Measurements from ENCODE around the gene VAPB. TPM values are rescaled to one million over a fixed set of nuclear protein-coding genes. Genes with fewer than 3 reads are reported as not detected.
"Not testable (repeated sequence)": the region's sequence is repeated elsewhere in the genome, so short reads cannot be mapped to it uniquely, and the experiment has no call there.

VAPB gene
- total RNA-seq, 1 donor, result 15.1 TPM

DNA sequence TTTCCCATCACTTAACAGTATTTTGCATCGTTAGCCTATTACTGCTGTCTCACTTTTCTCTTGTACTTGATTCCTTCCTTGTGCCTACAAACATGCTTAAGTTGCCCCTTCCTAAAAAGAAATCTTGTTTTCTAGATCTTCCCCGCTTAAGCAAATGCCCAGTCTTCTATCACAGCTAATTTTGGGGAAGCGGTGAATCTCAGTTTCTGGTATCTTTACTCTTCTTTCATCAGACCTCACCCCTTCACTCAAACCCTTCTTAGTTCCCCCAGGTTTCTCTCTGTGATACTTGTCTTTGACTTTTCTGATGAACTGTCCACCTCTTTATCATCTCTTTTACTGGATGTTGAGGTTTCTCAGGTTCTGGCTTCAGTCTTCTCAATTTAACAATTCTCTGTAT lies 14.2 kb downstream of the VAPB start:
- DNase-seq (ENCODE audit: low read depth), result no peak
- TF ChIP-seq, protein P1, sequence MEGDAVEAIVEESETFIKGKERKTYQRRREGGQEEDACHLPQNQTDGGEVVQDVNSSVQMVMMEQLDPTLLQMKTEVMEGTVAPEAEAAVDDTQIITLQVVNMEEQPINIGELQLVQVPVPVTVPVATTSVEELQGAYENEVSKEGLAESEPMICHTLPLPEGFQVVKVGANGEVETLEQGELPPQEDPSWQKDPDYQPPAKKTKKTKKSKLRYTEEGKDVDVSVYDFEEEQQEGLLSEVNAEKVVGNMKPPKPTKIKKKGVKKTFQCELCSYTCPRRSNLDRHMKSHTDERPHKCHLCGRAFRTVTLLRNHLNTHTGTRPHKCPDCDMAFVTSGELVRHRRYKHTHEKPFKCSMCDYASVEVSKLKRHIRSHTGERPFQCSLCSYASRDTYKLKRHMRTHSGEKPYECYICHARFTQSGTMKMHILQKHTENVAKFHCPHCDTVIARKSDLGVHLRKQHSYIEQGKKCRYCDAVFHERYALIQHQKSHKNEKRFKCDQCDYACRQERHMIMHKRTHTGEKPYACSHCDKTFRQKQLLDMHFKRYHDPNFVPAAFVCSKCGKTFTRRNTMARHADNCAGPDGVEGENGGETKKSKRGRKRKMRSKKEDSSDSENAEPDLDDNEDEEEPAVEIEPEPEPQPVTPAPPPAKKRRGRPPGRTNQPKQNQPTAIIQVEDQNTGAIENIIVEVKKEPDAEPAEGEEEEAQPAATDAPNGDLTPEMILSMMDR (IDR thresholded peaks at IDR 0.05; ENCODE audit: insufficient read depth, low read depth, low read length), result no peak
- no peak overlapping the region for H3K4me3 ChIP-seq (ENCODE audit: low read depth, low read length)

DNA sequence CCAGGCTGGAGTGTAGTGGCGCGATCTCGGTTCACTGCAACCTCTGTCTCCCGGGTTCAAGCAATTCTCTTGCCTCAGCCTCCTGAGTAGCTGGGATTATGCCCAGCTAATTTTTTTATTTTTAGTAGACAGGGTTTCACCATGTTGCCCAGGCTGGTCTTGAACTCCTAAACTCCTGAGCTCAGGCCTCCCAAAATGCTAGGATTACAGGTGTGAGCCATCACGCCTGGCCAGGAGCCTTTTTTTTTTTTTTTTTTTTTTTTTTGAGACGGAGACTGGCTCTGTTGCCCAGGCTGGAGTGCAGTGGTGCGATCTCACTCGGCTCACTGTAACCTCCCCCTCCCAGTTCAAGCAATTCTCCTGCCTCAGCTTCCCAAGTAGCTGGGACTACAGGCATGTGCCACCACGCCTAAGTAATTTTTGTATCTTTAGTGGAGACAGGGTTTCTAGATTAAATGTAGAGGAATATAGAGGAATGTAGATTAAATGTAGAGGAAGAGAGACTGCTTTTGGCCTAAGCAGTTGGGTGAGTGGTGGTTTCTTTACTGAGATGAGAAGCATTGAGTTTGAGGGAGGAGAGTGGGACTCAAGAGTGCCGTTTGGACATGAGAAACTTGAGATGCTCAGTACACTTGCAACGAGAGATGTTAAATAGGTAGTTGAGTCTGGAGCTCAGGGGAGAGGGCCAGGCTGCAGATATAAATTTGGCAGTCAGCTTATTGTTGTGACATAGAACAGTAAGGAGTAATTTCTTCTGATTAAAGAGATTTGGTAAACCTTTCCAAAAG lies 16.7 kb downstream of the VAPB start:
- no peak for DNase-seq (ENCODE audit: low read depth)
- H3K4me3 ChIP-seq (ENCODE audit: low read depth, low read length), result no peak overlapping the region
- TF ChIP-seq, protein P1 (IDR thresholded peaks at IDR 0.05; ENCODE audit: insufficient read depth, low read depth, low read length), result no peak

DNA sequence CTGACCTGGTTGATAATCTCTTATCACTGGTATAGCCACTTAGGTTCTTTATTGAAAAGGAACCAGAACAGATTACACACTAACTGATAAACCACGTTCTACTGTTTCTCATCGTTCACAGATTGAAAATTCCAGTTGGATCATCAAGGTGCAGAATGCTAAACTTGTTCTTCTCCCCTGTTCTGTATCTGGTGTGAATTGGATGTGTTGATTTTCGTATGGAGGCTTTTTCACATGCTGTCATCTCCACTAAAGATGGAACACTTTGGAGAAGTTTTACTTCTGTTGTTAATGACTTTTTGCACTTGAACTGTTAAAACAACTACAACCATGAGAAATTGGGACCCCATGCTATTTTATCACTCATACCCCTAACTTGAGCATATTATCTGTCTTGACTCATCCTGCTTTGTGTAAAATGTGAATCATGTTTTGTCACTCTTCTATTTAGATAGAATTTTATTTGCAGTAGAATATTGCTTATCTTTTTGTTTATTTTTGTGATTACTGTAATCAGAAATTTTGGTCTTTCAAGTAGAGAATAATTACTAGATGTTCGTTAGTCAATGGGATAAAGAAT lies 17.5 kb downstream of the VAPB start:
- TF ChIP-seq, protein P1 (IDR thresholded peaks at IDR 0.05; ENCODE audit: insufficient read depth, low read depth, low read length), result no peak
- no peak for DNase-seq (ENCODE audit: low read depth)

DNA sequence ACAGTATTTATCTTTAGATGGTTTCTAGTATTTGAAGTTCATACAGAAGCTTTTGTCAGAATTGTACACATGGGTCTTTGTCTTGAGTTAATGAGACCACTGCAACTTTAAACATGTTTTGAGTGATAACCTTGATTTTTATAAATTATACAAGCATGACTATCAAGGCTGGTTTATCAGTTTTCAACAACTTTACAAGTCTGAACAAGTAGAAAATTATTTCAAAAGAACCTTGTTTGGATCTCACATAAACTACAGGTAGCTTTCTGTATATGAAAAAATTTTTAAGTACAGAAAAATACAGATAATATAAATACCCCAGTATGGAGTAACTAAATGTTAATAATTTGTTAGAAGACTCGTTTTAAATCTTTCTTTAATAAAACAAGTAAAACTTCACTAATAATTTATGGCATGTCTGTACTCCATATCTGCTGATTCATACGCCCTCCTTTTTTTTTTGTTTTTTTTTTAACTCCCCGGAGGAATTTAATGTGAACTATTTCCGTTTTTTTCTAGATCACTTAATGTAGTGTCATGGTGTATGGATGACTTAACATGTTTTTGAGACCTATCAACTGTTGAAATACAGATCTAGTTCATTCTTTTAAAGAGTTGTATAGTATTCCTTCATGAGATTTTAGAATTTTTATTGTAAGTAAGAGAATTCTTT lies 18.3 kb downstream of the VAPB start:
- TF ChIP-seq, protein P1 (IDR thresholded peaks at IDR 0.05; ENCODE audit: insufficient read depth, low read depth, low read length), result no peak
- H3K4me3 ChIP-seq (ENCODE audit: low read depth, low read length), result no peak overlapping the region
- DNase-seq (ENCODE audit: low read depth), result peak; percentile 36

More for the DNA sequence above, 17.5 kb downstream of the VAPB start:
- H3K4me3 ChIP-seq (ENCODE audit: low read depth, low read length), result no peak overlapping the region

DNA sequence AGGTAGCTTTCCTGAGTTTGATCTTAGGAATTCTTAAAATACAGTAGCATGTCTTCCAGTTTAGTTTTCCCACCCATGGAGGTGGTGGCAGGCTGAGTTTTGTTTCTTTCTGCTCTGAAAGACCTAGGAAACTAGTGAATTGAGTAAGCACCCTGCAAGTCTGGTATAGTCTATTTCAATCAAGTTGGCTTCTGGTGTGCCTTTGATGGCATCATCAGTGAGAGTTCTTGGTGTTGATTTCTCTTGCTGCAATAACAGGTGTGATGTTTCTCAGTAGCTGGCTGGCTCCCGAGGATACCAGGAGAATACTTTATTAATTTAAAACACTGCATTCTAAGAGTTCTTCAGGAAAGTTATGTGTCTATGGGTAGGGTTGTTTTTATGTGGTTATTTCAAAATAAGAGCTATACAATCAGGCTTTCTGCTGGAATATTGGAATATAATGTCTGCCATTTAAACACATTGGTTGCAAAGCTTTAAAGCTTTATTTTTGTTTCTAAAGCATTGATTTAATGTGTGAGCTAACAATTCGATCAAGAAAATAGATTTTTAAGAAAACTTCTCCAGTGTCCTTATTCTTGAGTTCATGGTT lies 19.0 kb downstream of the VAPB start:
- no peak overlapping the region for H3K4me3 ChIP-seq (ENCODE audit: low read depth, low read length)
- peak; percentile 26 for DNase-seq (ENCODE audit: low read depth)
- TF ChIP-seq, protein P1 (IDR thresholded peaks at IDR 0.05; ENCODE audit: insufficient read depth, low read depth, low read length), result no peak

DNA sequence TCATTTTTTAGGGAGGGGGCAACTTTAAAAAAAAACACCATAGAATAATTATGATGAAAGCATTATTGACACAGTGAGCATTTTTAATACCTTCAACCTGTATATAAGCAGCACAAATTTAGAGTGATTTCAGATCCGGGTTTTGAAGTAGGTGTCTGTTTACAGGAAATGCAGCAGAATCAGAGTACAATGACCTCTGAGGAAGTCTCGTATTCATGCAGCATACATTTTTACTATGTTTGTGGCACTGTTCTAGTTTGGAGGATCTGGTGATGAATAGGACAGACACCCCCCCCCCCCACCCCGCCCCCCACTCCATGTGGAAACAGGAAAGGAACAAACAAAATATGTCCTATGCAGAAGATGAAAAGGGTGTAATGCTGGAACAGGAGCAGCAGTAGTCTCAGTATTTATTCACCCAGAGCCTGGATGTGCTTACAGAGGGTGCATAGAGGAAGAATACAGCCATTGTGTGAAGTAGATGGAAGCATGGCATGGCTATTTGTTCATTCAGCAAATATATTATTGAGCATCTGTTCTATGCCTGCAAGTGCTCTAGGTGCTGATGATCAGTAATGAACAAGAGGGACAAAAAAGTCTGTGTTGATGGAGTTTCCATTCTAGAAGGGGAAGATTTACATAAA lies 19.7 kb downstream of the VAPB start:
- TF ChIP-seq, protein P1 (IDR thresholded peaks at IDR 0.05; ENCODE audit: insufficient read depth, low read depth, low read length), result no peak
- H3K4me3 ChIP-seq (ENCODE audit: low read depth, low read length), result no peak overlapping the region
- no peak for DNase-seq (ENCODE audit: low read depth)

DNA sequence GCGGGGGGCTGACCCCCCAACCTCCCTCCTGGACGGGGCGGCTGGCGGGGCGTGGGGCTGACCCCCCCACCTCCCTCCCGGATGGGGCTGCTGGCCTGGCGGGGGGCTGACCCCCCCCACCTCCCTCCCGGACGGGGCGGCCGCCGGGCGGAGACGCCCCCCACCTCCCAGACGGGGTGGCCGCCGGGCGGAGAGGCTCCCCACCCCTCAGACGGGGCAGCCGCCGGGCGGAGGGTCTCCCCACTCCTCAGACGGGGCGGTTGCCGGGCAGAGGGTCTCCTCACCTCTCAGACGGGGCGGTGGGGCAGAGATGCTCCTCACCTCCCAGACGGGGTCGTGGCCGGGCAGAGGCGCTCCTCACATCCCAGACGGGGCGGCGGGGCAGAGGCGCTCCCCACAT lies 25.2 kb downstream of the VAPB start:
- DNase-seq (ENCODE audit: low read depth), result not testable (repeated sequence)

DNA sequence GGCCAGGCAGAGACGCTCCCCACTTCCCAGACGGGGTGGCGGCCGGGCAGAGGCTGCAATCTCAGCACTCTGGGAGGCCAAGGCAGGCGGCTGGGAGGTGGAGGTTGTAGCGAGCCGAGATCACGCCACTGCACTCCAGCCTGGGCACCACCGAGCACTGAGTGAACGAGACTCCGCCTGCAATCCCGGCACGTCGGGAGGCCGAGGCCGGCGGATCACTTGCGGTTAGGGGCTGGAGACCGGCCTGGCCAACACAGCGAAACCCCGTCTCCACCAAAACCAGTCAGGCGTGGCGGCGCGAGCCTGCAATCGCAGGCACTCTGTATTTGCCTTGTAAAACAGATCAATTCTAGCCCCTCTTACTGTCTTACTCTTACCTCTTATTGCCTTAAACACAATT lies 25.8 kb downstream of the VAPB start:
- DNase-seq (ENCODE audit: low read depth); H3K4me3 ChIP-seq (ENCODE audit: low read depth, low read length): not testable (repeated sequence)

More for the DNA sequence above, 25.2 kb downstream of the VAPB start:
- not testable (repeated sequence) for H3K4me3 ChIP-seq (ENCODE audit: low read depth, low read length)
